SHP77 treated with DMSO at 0.1 percent for 48 hours (cell line): ENCODE measurements around the gene CDK6.

Source experiments
- DNase-seq: peaks from one replicate; lab custom pipeline; 2025; lab: John Stamatoyannopoulos, UW

Gene CDK6

GRCh38 chr7:92793656-92794205, 42.6 kb downstream of the CDK6 start:
- DNase-seq = no peak

DNA sequence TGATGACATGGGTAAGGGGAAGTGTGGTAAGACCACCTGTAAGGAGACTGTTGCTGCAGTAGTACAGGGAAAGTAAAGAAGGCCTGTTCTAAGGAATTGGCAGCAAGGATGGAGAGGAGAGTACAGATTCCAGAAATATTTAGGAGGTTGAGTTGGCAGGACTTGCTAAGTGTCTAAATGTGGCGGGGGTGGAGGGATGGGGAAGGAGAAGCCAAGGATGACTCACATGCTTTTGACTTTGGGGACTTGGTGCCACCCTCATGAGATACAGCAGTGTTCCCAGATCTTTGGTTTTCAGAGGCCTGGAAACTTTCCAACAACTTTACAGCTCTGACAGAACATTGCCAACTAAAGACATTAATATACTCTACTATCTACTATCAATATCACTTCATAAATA, 45.4 kb downstream of the CDK6 start:
- DNase-seq = no peak

DNA sequence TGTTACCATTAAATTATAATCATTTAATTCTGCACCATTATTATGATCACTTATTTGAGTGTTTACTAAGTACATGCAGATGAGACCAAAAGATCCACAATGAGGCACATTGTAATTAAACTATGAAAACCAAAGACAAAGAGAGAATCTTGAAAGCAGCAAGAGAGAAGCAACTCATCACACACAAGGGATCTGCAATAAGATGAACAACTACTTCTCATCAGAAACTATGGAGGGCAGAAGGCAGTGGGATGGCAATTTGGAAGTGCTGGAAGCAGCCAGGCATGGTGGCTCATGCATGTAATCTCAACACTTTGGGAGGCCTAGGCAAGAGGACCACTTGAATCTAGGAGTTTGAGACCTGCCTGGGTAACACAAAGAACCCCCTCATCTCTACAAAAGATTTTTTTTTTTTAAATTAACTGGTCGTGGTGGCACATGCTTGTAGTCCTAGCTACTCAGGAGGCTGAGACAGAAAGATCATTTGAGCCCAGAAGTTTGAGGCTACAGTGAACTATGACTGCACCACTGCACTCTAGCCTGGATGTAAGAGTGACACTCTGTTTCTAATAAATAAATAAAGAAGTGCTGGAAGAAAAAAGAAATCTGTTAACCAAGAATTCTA, 47.7 kb downstream of the CDK6 start:
- DNase-seq = no peak

GRCh38 chr7:92785923-92786322, 50.5 kb downstream of the CDK6 start:
- DNase-seq = no peak

DNA sequence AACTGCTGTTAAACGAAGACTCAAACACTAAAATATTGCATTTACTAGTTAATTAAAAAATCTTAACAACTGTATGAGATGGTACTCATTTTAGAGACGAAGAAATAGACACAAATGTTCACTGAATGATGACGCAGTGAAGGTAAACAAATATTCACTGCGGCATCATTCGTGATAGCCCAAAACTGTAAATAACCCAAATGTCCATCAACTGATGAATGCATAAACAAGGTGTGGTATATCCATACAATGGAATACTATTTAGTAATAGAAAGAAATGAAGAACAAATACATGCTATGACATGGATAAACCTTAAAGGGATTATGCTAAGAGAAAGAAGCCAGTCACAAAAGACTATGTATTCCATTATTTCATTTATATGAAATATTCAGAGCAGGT, 51.4 kb downstream of the CDK6 start:
- no peak for DNase-seq

GRCh38 chr7:92783260-92784201, 52.8 kb downstream of the CDK6 start:
- DNase-seq = no peak

- no peak for DNase-seq
Measured at GRCh38 chr7:92782855-92783254, 53.5 kb downstream of the CDK6 start.

DNA sequence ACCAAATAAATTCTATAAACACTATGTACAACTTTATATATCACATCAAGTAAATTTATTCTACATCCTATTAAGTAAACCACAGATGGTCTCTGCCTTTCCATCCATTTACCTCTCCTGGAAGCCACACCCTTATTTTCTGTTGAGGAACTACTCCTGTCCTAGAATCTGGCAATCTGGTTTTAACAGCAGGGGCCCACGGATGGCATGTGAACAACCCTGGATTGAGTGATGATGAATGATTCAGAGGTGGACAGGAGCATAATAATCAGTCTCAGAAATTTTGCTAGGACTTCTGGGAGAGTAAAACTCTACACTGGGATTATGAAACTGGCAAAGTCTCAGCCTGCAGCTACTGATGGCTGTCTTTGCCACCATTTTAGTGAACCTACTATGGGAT, 54.1 kb downstream of the CDK6 start:
- DNase-seq = no peak

DNA sequence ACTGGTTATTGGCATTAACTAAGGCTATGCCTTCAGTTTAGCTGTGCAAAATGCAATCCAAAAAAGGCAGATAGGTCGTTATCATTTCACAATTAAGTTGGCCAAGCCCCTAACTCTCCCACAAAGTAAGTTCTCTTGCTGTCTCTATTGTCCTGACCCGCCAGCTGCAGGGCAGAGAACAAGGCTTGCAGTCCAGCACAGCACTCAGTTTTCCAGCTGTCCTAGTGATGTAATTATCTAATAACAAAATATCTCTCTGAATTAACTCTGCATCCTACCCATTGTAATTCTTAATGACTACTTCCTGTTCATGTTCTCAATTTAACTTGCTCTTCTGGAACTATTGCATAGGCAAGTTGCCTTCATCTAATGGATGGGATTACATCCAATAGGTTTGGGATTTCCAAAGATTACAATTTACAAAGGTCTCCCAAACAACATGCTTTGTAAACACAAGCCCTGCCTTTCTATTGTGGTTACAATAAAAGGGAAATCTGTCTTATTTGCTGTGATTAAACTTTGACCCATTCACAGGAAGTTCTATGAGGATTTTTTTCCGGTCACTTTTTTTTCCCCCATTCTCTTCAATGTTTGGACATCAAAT, 55.2 kb downstream of the CDK6 start:
- peak; percentile 12 for DNase-seq

- DNase-seq = no peak
Measured at GRCh38 chr7:92778972-92779371, 57.4 kb downstream of the CDK6 start.

DNA sequence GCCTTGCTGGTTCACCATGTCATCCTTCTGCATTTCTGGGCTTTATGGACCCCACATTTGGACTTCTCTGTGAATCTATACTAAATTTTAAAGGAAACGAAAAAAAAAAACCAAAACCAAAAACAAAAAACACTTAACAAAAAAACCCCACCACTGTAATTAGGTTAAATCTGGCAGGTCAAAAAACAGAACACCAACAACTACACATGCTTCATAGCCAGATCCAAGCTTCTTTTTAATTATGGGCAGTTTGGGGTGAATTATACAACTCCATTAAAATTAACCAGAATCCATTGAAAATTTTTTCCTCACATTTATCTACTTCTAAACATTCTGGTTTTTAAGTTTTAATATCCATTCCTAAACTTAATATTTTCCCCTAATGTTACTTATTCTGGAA, 58.4 kb downstream of the CDK6 start:
- no peak for DNase-seq

GRCh38 chr7:92773808-92774207, 62.6 kb downstream of the CDK6 start:
- no peak for DNase-seq

- DNase-seq = no peak
Measured at GRCh38 chr7:92769844-92770243, 66.5 kb downstream of the CDK6 start.

GRCh38 chr7:92769394-92769699, 67.0 kb downstream of the CDK6 start:
- no peak for DNase-seq

- DNase-seq = peak; percentile 48
Measured at GRCh38 chr7:92768501-92769393, 67.6 kb downstream of the CDK6 start.

DNA sequence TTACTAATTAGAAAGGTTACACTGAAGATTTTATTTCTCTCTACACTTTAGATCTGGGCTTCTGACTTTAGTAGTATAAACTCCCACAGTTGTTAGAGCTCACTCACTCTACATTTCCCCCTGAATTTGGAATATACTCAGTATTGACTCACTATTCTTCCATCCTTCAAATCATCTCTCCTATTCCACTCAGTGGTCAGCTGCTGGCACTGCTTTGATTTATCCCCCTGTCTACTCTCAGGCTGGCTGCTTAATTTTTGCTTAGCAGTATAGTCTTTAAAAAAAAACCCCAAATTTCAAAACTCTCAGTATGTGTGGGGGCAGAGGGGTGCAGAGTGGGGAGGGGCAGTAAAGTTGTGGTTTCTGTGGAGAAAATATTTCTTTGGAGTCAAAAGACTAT, 68.9 kb downstream of the CDK6 start:
- no peak for DNase-seq

GRCh38 chr7:92766461-92767003, 69.8 kb downstream of the CDK6 start:
- no peak for DNase-seq

GRCh38 chr7:92765725-92766124, 70.6 kb downstream of the CDK6 start:
- no peak for DNase-seq

DNA sequence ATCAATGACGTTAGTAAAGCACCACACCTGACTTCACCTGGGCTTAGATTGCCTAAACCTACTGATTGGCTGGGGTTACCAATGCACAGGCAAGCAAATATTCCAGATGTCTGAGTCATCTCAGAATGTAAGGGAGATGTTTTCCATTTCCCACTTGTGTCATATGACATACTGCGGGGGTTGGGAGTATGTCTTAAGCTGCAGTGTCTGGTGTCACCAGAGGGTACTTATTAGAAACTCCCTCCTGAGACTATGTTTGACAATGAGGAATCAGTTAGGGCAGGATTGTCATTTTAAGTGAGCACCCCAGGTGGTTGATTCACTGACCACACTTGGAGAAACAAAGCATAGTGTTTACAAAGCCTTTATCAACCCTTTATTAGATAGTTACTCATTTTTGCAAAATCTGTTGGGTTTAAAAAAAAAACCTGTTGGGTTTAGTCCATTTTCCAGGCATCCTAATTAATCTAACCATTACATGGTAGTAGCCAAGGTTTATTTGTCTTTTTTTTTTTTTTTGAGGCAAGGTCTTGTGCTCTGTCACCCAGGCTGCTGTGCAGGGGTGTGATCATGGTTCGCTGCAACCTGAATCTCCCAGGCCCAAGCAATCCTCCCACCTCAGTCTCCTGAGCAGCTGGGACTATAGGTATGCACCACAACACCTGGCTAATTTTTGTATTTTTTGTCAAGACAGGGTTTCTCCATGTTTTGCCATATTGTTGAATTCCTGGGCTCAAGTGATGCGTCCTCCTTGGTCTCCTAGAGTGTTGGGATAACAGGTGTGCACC, 72.5 kb downstream of the CDK6 start:
- DNase-seq = peak; percentile 23

GRCh38 chr7:92762851-92763250, 73.5 kb downstream of the CDK6 start:
- DNase-seq = no peak
